Middle frontal gyrus (tissue), 1 donor: ENCODE data around the gene FOXF1.

Experiments used
- DNase-seq: peaks from one replicate; pipeline ENCODE4 v3.0.0-alpha.2; 2015; ENCODE audit warnings: low spot score; ENCODE audit errors: extremely low spot score

Gene FOXF1

GRCh38 chr16:86504315-86505184, 5.8 kb upstream of the FOXF1 start:
- DNase-seq: no peak

DNA sequence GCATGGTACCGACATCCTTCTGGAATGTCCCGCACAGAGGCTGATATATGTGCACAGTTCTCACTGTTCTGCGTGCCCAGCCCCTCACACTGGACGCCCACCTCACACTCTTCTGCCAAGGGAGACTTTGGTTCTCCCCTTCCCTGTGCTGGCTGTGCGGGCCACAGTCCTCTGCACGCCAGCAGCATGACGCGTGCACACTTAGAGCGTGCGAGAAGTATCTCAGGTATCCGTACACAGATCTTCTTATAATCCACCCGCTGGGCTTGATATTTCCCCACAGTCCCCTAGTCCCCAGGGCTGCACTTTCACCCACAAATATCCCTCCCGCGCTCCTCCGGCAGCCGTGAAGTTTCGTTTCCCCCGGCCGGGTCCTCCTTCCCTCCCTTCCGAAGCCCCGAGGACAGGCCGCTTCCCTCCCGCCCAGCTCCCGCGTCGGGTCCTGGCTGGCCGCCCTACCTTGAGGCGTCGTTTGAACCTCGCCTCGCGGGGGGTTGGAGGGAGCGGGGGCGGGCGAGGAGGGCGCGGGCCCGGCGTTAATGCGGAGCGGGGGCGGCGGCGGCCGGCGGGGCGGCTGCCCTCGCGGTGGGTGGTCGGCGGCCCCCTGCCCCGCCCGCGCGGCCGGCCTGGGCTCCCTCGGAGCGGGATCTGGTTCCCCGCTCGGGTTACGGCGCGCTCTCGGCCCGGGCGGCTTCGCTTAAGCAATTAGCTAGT, 5.0 kb upstream of the FOXF1 start:
- no peak for DNase-seq

DNA sequence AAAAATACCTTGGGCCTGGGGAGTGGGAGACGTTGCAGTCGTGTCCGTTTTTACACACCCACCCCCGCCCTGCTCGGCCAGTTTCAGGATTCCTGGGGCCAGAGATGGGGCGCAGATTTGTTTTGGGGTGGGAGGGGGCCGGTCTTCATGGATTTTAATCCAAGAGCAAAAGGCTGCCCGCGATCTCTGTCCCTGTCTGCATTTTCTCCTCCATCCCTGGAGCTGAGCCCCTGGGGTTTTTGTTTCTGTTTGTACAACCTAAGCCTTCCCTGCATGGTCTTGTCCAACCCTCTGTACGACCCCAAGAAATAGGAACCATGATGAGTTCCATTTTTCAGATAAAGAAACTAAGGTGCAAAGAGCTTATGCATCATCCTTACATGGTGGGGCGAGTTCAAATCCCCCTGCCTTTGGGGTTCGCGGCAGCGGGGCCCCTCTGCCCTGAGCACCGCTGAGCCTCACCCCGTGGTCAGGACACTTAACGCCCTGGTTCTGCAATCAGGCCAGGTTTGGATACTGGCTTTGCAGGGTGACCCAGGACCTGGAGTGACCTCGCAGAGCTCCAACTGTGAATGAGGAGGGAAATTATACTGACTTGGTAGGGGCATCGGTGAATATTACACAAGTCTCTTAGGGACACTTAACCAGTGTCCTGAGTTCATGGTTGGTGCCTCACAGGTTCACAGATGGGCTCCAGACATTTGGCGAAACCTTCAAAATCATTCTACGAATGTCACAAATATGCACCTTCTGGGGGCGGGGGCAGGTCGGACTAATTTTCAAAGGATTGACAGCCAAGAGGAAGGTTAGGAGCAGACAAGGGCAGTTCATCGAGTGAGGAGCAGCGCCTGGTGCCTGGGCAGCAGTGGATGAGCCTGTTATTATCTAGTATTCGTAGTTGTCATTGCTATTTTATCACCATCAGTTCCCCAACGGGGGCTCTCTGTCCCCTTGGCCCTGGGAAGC, 4.1 kb upstream of the FOXF1 start:
- DNase-seq: no peak

DNA sequence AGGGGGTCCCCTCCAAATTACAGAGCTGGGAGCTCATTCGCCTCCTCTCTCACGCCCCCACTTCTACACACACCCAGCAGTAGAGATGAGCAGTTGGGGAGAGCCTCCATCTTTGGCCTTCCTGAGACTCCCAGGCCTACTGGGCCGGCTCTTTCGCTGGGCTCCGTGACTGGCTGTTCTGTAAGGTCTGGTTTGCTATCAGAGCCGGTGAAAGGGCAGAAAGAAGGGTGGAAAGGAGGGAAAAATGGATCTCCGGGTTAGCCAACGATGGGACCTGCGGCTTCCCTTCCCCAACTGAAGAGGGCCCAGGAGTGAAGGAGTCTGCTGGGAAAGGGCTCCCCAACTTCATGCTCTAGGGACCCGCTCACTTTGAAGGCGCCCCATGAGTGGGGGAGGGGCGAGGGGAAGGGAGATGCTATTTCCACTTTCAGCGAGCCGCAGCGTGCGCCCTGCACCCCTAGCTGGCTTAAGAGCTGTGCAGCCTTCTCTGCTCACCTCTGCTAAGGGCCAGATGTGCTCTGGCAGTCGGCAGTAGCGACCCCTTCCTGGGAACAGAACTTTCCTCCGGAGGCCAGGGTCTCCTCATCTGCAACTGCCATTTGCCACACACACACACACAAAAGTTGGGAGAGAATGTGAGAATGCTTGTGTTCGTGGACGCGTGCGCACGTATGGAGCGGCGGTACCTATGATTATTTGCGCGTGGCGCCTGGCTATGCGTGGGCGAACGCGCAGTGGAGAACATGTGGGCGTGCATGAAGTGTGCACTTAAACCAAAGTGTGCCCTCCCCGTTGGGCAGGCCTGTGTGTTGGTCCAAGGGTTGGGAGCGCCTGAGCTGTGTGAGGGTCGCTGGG, 2.9 kb upstream of the FOXF1 start:
- DNase-seq: no peak

DNA sequence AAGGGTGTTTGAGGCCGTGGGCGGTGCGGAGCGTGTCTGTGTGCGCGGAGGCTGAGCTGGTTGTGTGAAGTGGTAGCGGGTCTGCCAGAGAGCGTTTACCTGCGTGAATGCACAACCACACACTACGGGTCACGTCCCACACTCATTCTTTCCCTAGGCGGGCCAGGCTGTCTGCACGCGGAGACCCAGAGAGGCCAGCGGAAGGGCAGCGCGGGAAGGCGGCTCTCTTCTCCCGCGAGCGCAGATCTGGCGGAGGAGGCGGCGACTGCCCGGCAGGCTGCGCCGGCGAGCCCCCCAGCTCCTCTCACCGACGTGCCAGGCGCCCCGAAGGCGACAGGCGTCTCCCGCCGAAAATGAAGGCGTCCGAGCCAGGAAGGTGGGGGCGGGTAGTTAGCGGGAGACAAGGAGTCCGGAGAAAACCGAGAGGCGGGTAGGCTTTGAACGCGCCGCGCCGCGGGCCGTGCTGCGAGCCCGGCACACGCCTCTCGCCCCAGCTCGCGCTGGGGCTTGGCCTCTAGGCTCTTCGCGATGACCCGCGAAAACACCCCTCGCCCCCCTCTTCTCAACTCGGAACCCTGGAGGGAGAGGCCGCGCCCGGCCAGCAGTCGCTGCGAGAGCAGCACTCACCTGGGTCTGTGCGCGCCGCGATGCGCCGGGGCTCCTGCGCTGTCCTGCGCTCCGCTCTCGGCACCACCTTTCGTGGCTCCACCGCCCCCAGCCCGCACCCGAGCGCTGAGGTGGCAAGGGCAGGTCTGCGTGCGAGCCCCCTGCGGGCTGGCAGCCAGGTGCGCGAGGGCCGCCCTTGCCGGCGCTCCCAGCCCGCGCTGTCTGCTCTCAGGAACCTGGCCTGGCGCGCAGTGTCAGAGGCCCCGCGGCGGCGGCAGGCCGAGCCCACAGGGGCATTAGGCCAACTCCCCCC, 2.0 kb upstream of the FOXF1 start:
- DNase-seq: no peak

DNA sequence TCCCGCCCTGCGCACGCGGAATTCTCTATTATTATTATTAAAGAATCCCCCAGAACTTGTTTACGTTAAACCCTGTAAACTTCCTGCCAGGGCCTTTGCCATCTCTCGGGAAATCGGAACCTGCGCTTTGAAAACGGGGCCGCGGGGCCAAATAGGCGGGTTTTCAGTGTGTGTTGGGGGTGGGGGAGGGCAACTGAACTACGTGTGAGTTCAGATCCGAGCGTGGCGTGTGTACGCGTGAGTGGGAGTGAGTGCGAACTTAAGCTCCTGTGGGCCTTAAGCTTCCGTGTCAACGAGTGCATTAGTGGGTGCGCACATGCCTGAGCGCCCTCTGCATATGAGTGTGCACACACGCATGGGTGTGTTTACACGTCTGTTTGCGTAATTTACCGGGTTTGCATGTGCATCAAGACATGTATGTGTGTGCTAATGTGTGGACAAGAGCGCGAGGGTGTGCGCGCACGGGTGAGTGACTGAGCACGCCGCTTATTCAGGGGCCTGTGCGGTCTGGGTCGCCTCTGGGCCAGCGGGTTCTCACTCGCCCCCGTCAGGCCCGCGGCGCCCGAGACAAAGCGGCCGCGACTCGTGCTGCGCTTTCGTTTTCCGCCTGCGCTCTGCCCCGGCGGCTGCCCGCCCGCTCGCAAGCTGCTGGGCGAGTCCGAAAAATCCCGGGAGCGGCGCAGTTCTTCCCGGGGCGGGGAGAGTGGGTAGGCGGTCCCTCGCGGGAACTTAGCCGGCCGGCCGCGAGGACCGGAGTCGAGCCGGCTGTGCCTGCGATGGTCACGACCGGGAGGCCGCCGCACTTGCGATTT, 1.2 kb upstream of the FOXF1 start:
- DNase-seq: no peak

DNA sequence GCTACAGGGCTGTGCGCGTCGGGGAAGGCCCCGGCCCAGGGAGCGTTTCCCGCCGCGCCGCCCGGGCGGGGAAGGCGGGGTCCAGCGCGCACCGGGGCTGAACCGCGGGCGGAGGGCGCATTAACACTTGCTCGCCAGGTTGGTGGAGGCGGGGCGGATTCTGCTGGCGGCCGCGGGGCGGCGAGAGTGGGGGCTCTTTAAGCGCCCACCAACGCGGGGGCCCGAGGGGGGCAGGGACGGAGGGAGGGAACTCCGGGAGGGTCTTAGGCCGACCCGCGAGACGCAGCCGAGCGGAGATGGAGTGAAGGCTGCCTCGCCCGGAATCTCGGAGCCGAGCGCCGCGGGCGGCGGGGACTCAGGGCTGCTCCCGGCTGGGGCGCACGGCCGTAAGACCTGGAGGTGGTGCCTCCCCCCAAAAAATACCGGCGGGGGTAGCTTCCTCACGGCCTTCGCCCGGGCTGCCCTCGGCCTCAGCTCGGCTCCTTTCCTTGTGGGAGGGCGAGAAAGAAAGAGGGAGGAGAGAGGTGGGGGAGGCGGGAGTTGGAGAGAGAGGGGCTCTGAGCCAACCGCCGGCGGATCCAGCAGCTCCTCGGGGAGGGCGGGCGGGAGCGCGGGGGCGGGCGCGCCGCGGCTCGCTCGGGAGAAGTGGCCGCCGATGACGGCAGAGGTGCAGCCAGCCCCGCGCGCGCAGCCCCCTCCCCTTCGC, 415 bp upstream of the FOXF1 start:
- no peak for DNase-seq

DNA sequence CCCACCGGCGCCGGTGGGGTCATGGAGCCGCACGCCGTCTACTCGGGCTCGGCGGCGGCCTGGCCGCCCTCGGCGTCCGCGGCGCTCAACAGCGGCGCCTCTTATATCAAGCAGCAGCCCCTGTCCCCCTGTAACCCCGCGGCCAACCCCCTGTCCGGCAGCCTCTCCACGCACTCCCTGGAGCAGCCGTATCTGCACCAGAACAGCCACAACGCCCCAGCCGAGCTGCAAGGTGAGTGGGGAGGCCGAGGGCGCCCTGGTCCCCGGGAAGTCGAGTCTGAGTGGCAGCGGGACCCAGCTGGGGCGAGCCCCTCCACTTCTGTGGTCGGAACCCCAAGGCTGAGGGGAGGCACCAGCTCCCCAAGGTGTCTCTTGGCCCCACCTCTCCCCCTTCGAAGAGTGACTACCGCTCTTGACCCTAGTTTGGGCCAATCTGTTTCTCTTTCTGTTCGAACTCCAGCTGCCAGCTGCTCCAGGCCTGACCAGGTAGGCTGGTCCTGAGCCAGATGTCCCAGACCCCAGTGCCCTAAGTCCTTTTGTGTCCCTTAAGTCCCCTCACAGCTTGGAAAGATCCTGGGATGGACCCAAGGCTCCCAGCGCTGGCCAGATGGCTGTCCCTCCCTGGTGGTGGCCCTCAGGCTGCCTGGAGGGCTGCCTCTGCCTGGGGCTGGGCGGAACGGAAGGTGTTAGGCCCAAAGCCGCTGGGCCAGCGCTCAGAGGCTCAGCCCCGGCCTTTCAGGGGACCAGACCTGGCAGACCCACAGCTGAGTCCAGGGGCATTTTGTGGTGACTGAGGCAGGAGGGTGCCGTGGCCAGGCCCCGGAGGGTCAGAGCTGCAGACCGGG, 1.2 kb downstream of the FOXF1 start:
- no peak for DNase-seq

- no peak for DNase-seq
These were observed 2.1 kb downstream of the FOXF1 start for GRCh38 chr16:86512301-86512859.

GRCh38 chr16:86512860-86513470, 2.6 kb downstream of the FOXF1 start:
- DNase-seq: no peak

GRCh38 chr16:86513471-86514277, 3.3 kb downstream of the FOXF1 start:
- DNase-seq: no peak

- DNase-seq: no peak
These were observed 4.4 kb downstream of the FOXF1 start for GRCh38 chr16:86514481-86515376.

GRCh38 chr16:86515413-86515776, 5.1 kb downstream of the FOXF1 start:
- DNase-seq: no peak

- DNase-seq: no peak
These were observed 5.7 kb downstream of the FOXF1 start for GRCh38 chr16:86515777-86516622.
